A549 (cell line): ENCODE results near the gene FHIP1A. TPM values are rescaled to one million over a fixed set of nuclear protein-coding genes. Genes with fewer than 3 reads are reported as not detected.
"Not testable (repeated sequence)": the region's sequence is repeated elsewhere in the genome, so short reads cannot be mapped to it uniquely, and the experiment has no call there.

Experiments
- ATAC-seq, 2 experiments: fragments of 200-7000 bp in 1 of 2; fragments of >200 bp in 1 of 2; cut with Nextera tagmentation in 1 of 2; cut with Tn5 transposase in 1 of 2; 3 replicates each; pipeline versions ENCODE4 v1.8.0 to v1.9.1; 2018 to 2020; ENCODE audit warnings: mild to moderate bottlenecking in 1 of 2, moderate library complexity in 1 of 2
- CTCF ChIA-PET: fragments of 300-600 bp; sonication (Branson Sonifier 250); formaldehyde crosslinking; extraction: SDS; loops from one replicate; lab custom pipeline; 2021; ENCODE audit warnings: antibody characterized with exemption, inconsistent platforms; lab: Yijun Ruan, JAX
- POLR2A ChIA-PET: fragments of 350-600 bp; formaldehyde crosslinking; extraction: SDS; loops from one replicate; lab custom pipeline; 2021; ENCODE audit warnings: antibody characterized with exemption, inconsistent platforms; lab: Yijun Ruan, JAX
- DNase-seq, 2 experiments: peaks; one replicate each; pipeline versions ENCODE4 v3.0.0 to v3.0.0-alpha.2; 2011 to 2016; ENCODE audit warnings: low read depth in 1 of 2, low spot score in 1 of 2
- FAIRE-seq: peaks from 2 replicates; lab custom pipeline; 2011; peaks lifted over from hg19 to GRCh38; lab: Jason Lieb, UNC
- H3K27ac ChIP-seq, 2 experiments: fragments of >200 bp; sonication (Bioruptor Twin); formaldehyde crosslinking; 3 replicates each; pipeline ENCODE4 v1.5.1; 2016 to 2017
- H3K4me1 ChIP-seq: fragments of >200 bp; sonication (Bioruptor Twin); formaldehyde crosslinking; 3 replicates; pipeline ENCODE4 v1.6.1; 2016
- H3K4me2 ChIP-seq: fragments of >200 bp; sonication (Bioruptor Twin); formaldehyde crosslinking; 3 replicates; pipeline ENCODE4 v1.6.1; 2016
- H3K4me3 ChIP-seq: fragments of >200 bp; sonication (Bioruptor Twin); formaldehyde crosslinking; 3 replicates; pipeline ENCODE4 v1.5.1; 2016
- H3K9me3 ChIP-seq: fragments of >200 bp; sonication (Bioruptor Twin); formaldehyde crosslinking; 3 replicates; pipeline ENCODE4 v1.6.1; 2016
- BCL3 ChIP-seq: fragments of >200 bp; sonication (Bioruptor Twin); formaldehyde crosslinking; IDR thresholded peaks from 3 replicates; pipeline ENCODE4 v1.6.1; 2016
- BHLHE40 ChIP-seq: IDR thresholded peaks from 2 replicates; pipeline ENCODE4 v1.6.1; 2012; ENCODE audit warnings: low read depth, low read length, inconsistent platforms
- CBX2 ChIP-seq: fragments of 200-600 bp; sonication (generic); IDR thresholded peaks from 2 replicates; pipeline ENCODE4 v1.6.1; 2016; ENCODE audit warnings: low read depth, mild to moderate bottlenecking, borderline replicate concordance
- CBX8 ChIP-seq: fragments of 200-600 bp; sonication (generic); IDR thresholded peaks from 2 replicates; pipeline ENCODE4 v1.6.1; 2016
- CEBPB ChIP-seq, 2 experiments: fragments of >200 bp in 1 of 2; sonication (Bioruptor Twin) in 1 of 2; formaldehyde crosslinking in 1 of 2; IDR thresholded peaks; 2 replicates each; pipeline ENCODE4 v1.6.1; 2012 to 2016
- CHD2 ChIP-seq: fragments of 150-350 bp; IDR thresholded peaks from 2 replicates; pipeline ENCODE4 v1.6.1; 2014; ENCODE audit warnings: low read length; ENCODE audit not compliant: partially characterized antibody
- CHD4 ChIP-seq: fragments of 200-600 bp; sonication (generic); IDR thresholded peaks from 2 replicates; pipeline ENCODE4 v1.6.1; 2016; ENCODE audit warnings: antibody characterized with exemption, mild to moderate bottlenecking, borderline replicate concordance
- EHF ChIP-seq: fragments of 250-450 bp; sonication (Bioruptor Pico); IDR thresholded peaks from 2 replicates; pipeline ENCODE4 v1.5.0; 2020; ENCODE audit warnings: mild to moderate bottlenecking
- ESRRA ChIP-seq: fragments of 150-350 bp; IDR thresholded peaks from 2 replicates; pipeline ENCODE4 v1.6.1; 2014; ENCODE audit warnings: mild to moderate bottlenecking, low read length, borderline replicate concordance
- FOSL2 ChIP-seq, 2 experiments: fragments of 450-650 bp in 1 of 2; fragments of >200 bp in 1 of 2; sonication (Bioruptor Twin) in 1 of 2; formaldehyde crosslinking; IDR thresholded peaks; 2 replicates each; pipeline versions ENCODE4 v1.5.0 to v1.6.1; 2016 to 2020; ENCODE audit warnings: mild to moderate bottlenecking in 1 of 2, moderate library complexity in 1 of 2
- FOXS1 ChIP-seq: fragments of 250-450 bp; sonication (Bioruptor Pico); IDR thresholded peaks from 2 replicates; pipeline ENCODE4 v1.5.0; 2020; ENCODE audit warnings: mild to moderate bottlenecking, moderate library complexity
- GATA3 ChIP-seq: IDR thresholded peaks from 2 replicates; pipeline ENCODE4 v1.6.1; 2012; ENCODE audit warnings: borderline replicate concordance
- HDAC2 ChIP-seq: fragments of 200-600 bp; sonication (generic); IDR thresholded peaks from 2 replicates; pipeline ENCODE4 v1.6.1; 2016
- HEYL ChIP-seq: fragments of 250-450 bp; sonication (Bioruptor Pico); IDR thresholded peaks from 2 replicates; pipeline ENCODE4 v1.8.0; 2021; ENCODE audit warnings: mild to moderate bottlenecking, moderate library complexity
- HOXA7 ChIP-seq: fragments of 250-450 bp; sonication (Bioruptor Pico); IDR thresholded peaks from 2 replicates; pipeline ENCODE4 v1.5.0; 2020; ENCODE audit warnings: mild to moderate bottlenecking, moderate library complexity
- HOXB13 ChIP-seq: fragments of 250-450 bp; sonication (Bioruptor Pico); IDR thresholded peaks from 2 replicates; pipeline ENCODE4 v1.5.0; 2020; ENCODE audit warnings: low read depth, mild to moderate bottlenecking, moderate library complexity
- HOXB5 ChIP-seq: fragments of 250-450 bp; sonication (Bioruptor Pico); IDR thresholded peaks from 2 replicates; pipeline ENCODE4 v1.5.0; 2020; ENCODE audit warnings: mild to moderate bottlenecking, moderate library complexity
- JUN ChIP-seq, 2 experiments: fragments of >200 bp; sonication (Bioruptor Twin); formaldehyde crosslinking; IDR thresholded peaks; 2 replicates in 1 of 2; 3 replicates in 1 of 2; pipeline ENCODE4 v1.6.1; 2016 to 2017
- KDM1A ChIP-seq: fragments of 200-600 bp; sonication (generic); IDR thresholded peaks from 2 replicates; pipeline ENCODE4 v1.6.1; 2016; ENCODE audit warnings: low read depth, mild to moderate bottlenecking
- KDM5A ChIP-seq: fragments of 200-600 bp; sonication (generic); IDR thresholded peaks from 2 replicates; pipeline ENCODE4 v1.6.1; 2016; ENCODE audit warnings: antibody characterized with exemption, mild to moderate bottlenecking
- MAFK ChIP-seq: fragments of 450-650 bp; IDR thresholded peaks from 2 replicates; pipeline ENCODE4 v1.6.1; 2014; ENCODE audit not compliant: partially characterized antibody
- MYC ChIP-seq: IDR thresholded peaks from 2 replicates; pipeline ENCODE4 v1.6.1; 2012; ENCODE audit warnings: mild to moderate bottlenecking, inconsistent platforms, low read length, improper control_type of control experiment, borderline replicate concordance
- NFE2L2 ChIP-seq: fragments of 150-350 bp; conservative IDR thresholded peaks from 2 replicates; pipeline ENCODE4 v1.6.1; 2014; ENCODE audit warnings: low read length
- POLR2A ChIP-seq: IDR thresholded peaks from 2 replicates; pipeline ENCODE4 v1.6.1; 2012; ENCODE audit warnings: mild to moderate bottlenecking, low read length
- RARB ChIP-seq: fragments of 250-450 bp; sonication (Bioruptor Pico); IDR thresholded peaks from 2 replicates; pipeline ENCODE4 v1.8.0; 2021; ENCODE audit warnings: mild to moderate bottlenecking, moderate library complexity
- RNF2 ChIP-seq: fragments of 200-600 bp; sonication (generic); IDR thresholded peaks from 2 replicates; pipeline ENCODE4 v1.6.1; 2016; ENCODE audit warnings: low read depth, mild to moderate bottlenecking, antibody characterized with exemption, moderate library complexity, borderline replicate concordance
- ZNF302 ChIP-seq: fragments of 250-450 bp; sonication (Bioruptor Pico); IDR thresholded peaks from 2 replicates; pipeline ENCODE4 v1.9.0; 2021; ENCODE audit warnings: inconsistent platforms, mild to moderate bottlenecking, moderate library complexity
- WGBS: methylation state at CpG from one replicate; pipeline ENCODE4 v1.1.6; 2017; ENCODE audit errors: missing lambda C conversion rate; 5-methylcytosine and 5-hydroxymethylcytosine counted together
- polyA plus RNA-seq, 4 experiments: library from polyadenylated mRNA; depleted of rRNA in 3 of 4; stranded (reverse); fragments of >200 nt; fragmentation: RNase III in 1 of 4; extraction: RNeasy Plus Mini Kit Qiagen cat#74134 plus additional on column Dnase treatment in 1 of 4; gene quantifications; 2 replicates in 3 of 4; 3 replicates in 1 of 4; pipeline ENCODE4 v1.2.3, GENCODE V29; 2011 to 2017

Gene FHIP1A
- polyA plus RNA-seq, 2 of the 4 experiments (the other 2 are of a cell fraction) = 0.09 TPM

DNA sequence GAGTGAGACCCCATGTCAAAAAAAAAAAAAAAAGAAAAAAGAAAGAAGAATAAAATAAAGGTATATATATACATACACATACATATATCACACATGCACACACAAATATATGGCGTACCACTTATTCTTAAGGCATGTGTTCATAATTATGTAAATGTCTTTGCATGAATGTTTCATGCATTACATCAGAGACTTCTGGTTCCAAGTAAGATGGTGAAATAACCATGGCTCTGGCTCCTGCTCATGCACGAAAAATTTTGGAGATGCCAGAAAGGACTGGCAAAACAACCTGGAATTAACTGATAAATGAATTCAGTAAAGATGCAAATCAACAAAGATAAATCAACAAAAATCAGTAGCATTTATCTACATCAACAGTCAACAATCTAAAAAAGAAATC is 19.7 kb upstream of the FHIP1A start:
- ATAC-seq (no peak), DNase-seq (no peak), FAIRE-seq (no peak)
- ChIA-PET POLR2A (interaction anchor here (0.6 kb wide), 1 partner anchor 17 kb away, joined by 3 read pairs; no protein-coding TSS in a partner anchor), CTCF (no interaction called here)
- no peaks in the 10 kb centered on the region for H3K4me1 ChIP-seq
- H3K4me2 ChIP-seq = no peak overlapping the region
- H3K4me3 ChIP-seq = no peak overlapping the region
- no peak overlapping the region for H3K27ac ChIP-seq
- no peaks in the 10 kb centered on the region for H3K9me3 ChIP-seq
- WGBS = 69% methylated on average over 2 of the region's 2 CpGs
- TF ChIP-seq MYC (no peak), CEBPB (IDR thresholded peaks at IDR 0.05) (no peak), CHD4 (no peak), NFE2L2 (no peak), FOXS1 (CRISPR knock-in tag) (no peak), EHF (CRISPR knock-in tag) (no peak), RARB (CRISPR knock-in tag) (no peak), RNF2 (no peak), KDM5A (no peak), JUN (IDR thresholded peaks at IDR 0.05) (no peak), HOXB13 (CRISPR knock-in tag) (no peak)
- TF ChIP-seq, all 56 proteins: peak for 0

- WGBS = 26% methylated on average over 1 of the region's 2 CpGs
- H3K4me2 ChIP-seq, CTCF ChIA-PET, H3K27ac ChIP-seq, ATAC-seq, H3K9me3 ChIP-seq, DNase-seq, H3K4me1 ChIP-seq, FAIRE-seq, H3K4me3 ChIP-seq: not testable (repeated sequence)
- POLR2A ChIA-PET = interaction anchor here (0.6 kb wide), 1 partner anchor 18 kb away, joined by 3 read pairs; no protein-coding TSS in a partner anchor
These were observed 19.2 kb upstream of the FHIP1A start for GRCh38 chr4:151389799-151390198.

- Histone ChIP-seq H3K4me1 (no peaks in the 10 kb centered on the region), H3K27ac (no peak overlapping the region), H3K9me3 (no peaks in the 10 kb centered on the region), H3K4me2 (no peak overlapping the region), H3K4me3 (no peak overlapping the region)
- no peak for ATAC-seq
- no peak for DNase-seq
- TF ChIP-seq CBX2 = no peak
- no peak for TF ChIP-seq HOXA7 (CRISPR knock-in tag)
- TF ChIP-seq JUN (IDR thresholded peaks at IDR 0.05) = no peak
- no peak for TF ChIP-seq ESRRA
- TF ChIP-seq NFE2L2 = 0 out of 2 replicates have a peak, but pooled peaks have one; percentile 45
- TF ChIP-seq HOXB13 (CRISPR knock-in tag) = no peak
- no peak for TF ChIP-seq FOSL2 (IDR thresholded peaks at IDR 0.05)
- no peak for TF ChIP-seq FOSL2 (CRISPR knock-in tag; IDR thresholded peaks at IDR 0.05)
- no peak for TF ChIP-seq ZNF302 (CRISPR knock-in tag)
- no peak for TF ChIP-seq EHF (CRISPR knock-in tag)
- peak; percentile 74 for TF ChIP-seq MAFK
- TF ChIP-seq CHD2 = no peak
- FAIRE-seq = no peak
- POLR2A ChIA-PET = no interaction called here
- CTCF ChIA-PET = interaction anchor here (1.0 kb wide), 1 partner anchor 217 kb away, joined by 3 read pairs; no protein-coding TSS in a partner anchor
These were observed 13.1 kb upstream of the FHIP1A start for GRCh38 chr4:151395873-151396272.

DNA sequence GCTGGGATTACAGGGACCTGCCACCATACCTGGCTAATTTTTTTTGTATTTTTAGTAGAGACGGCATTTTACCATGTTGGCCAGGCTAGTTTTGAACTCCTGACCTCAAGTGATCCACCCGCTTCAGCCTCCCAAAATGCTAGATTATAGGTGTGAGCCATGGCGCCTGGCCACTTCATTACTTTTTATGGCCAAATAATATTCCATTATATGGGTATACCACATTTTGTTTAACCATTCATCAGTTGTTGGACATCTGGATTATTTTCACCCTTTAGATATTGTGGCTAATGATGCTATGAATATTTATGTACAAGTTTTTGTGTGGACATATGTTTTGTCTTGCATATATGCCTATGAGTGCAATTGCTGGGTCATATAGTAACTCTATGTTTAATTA is 8.6 kb upstream of the FHIP1A start:
- ChIA-PET POLR2A (interaction anchor here (0.6 kb wide), 1 partner anchor 69 kb away, joined by 3 read pairs; no protein-coding TSS in a partner anchor), CTCF (no interaction called here)
- Histone ChIP-seq H3K27ac (no peak overlapping the region), H3K4me3 (no peak overlapping the region), H3K4me2 (no peak overlapping the region), H3K4me1 (no peaks in the 10 kb centered on the region), H3K9me3 (no peaks in the 10 kb centered on the region)
- no peak for FAIRE-seq
- TF ChIP-seq KDM1A (no peak), CBX8 (no peak), HOXA7 (CRISPR knock-in tag) (no peak), RNF2 (no peak), MAFK (no peak), POLR2A (no peak), BHLHE40 (no peak), FOSL2 (IDR thresholded peaks at IDR 0.05) (no peak), FOSL2 (CRISPR knock-in tag; IDR thresholded peaks at IDR 0.05) (no peak), GATA3 (no peak), BCL3 (no peak), HOXB5 (CRISPR knock-in tag) (no peak), HDAC2 (no peak), HEYL (CRISPR knock-in tag) (no peak)
- no peak for ATAC-seq
- WGBS = 66% methylated on average over 3 of the region's 3 CpGs
- no peak for DNase-seq
